Activated CD4-positive, CD25-positive, alpha-beta regulatory T cell (primary cell): ENCODE measurements around the gene TPM1.

Experiments used
- DNase-seq, 4 experiments: peaks; one replicate each; lab custom pipeline; 2025; lab: John Stamatoyannopoulos, UW

TPM1 gene

DNA sequence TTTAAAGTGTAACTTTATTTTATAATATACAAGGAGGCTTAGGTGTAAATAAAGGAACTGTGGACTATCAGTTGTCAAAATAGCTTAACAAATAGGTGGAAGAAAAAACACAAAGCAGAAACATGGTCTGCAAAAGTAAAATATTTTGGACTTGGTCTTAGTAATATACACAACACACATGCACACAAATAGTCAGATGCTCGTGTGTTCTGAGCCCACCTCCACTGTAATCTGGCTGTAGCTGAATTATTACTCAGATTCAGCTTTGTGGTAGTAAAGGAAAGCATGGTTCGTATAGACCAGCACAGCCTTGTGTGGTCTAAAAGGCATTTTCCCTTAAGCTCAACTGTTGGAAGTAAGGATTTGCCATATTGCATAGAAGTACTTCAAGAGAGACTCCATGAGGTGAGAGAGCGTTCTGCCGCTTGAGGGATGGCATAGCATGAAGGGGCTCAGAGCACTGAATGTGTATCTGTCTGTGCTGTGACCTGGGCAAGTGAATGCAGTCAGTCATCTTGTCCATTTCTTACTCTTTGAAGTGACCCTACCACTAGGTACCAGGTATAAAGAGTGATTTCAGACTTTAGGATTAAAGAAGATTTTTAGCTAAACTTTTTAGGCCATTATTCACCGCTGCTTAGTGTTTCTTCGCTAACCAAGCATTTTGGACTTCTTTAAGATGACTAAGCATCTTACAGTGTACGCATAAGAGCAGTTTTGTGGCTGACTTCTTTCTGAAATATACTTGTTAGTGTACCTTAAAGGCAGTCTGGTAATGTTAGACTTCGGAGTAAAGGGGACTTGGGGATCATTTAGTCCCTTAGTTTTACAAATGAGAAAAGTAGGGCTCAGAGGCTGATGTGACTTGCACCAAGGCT, 15.2 kb downstream of the TPM1 start:
- DNase-seq = no peak

DNA sequence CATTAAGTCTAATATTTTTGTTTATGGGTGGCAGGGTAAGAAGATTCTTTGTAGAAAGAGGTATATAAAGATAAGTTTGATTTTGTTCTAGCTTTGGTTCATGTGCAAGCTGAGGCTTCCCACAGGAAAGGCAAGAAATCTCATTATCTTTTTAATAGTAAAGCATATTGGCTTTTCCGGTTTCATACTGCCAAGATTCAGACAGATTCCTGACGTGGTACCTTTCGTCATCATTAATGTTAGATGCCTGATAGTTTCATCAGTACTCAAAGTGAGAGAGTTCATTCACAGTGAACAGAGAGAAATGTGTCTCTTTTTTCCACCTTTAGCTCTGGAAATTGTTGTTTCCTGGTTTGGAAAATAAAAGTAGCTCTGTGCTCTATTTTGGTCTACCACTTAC, 16.5 kb downstream of the TPM1 start:
- no peak for DNase-seq

DNA sequence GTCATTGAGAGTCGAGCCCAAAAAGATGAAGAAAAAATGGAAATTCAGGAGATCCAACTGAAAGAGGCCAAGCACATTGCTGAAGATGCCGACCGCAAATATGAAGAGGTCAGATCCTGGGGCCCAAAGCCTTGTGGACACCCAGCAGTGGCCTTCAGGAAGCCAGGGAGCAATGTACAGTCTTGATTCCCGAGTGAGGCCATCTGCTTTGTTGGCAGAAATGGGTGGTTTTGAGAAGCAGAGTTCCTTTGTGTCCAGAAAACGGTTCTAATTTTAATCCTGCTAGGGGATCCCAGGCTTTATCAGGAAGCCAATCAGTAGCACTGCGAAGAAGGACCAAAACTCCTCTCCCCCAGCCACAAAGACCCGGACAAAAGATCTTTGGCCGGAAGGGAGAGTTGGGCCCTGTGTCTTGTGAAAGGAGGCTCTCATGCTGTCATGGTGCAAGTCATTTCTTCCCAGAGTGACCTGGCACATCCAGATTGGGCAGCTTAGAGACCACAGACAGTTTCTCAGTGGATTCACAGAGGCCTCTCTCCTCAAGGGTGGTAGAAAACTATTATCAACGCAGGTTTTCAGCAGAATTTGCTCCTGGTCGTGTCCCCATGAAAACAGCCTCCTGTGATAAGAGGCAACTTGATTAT, 17.1 kb downstream of the TPM1 start:
- DNase-seq = no peak

DNA sequence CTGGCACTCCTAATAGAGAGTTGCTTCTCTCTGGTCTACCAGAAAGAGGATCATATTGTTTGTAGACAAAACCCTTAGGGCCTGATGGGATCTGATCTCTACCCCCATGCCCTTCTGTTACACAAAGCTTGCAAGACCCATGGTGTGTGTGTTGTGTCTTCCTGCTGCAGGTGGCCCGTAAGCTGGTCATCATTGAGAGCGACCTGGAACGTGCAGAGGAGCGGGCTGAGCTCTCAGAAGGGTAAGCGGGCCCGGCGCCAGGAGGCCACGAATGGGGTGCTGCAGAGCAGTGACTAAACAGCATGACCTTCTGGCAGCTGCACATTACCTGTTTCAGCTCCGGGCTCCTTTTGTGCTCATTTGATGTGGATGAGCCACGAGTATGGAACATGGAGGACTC, 18.2 kb downstream of the TPM1 start:
- no peak for DNase-seq

DNA sequence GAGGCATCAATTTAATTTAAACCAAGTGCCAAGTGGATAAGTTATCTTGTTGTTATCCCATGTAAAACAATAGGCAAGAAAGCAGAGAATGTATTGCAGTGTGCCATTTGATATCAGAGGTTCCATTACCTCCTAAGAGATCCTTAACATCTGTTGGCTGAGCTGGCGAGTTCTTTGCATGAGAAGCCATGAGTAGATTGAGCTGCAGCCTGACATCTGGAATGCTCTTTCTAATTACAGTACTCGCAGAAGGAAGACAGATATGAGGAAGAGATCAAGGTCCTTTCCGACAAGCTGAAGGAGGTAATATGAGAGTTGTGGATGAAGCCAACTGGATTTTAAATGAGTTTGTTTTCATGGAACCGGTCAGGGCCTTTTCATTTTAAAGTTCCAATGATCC, 19.4 kb downstream of the TPM1 start:
- no peak for DNase-seq

DNA sequence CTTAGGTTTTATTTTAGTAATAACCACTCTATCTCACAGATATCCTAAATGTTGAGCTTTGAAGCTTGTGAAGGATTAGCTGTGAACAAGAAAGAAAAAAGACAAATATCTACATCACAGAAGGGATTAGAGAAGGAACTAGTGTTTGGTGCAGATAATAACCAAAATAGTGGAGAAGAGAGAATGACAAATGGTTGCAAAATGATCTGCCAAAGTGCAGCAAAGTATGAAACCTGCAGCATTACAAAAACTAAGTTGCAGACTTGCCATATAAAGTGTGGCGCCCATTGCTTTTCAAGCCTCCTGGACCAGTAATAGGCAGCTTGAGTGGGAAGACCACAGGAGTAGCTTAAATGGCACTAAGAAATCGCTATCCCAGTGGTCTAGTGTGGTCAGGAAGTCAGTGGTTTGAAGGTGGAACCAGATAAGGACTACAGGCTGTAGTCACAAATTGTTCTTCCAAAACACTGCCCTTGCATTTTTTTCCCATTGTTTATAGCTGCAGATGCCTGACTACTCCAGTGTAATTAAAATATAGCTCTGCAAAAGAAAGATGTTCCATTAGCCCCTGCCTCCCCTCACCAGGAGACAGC, 20.7 kb downstream of the TPM1 start:
- DNase-seq = no peak

DNA sequence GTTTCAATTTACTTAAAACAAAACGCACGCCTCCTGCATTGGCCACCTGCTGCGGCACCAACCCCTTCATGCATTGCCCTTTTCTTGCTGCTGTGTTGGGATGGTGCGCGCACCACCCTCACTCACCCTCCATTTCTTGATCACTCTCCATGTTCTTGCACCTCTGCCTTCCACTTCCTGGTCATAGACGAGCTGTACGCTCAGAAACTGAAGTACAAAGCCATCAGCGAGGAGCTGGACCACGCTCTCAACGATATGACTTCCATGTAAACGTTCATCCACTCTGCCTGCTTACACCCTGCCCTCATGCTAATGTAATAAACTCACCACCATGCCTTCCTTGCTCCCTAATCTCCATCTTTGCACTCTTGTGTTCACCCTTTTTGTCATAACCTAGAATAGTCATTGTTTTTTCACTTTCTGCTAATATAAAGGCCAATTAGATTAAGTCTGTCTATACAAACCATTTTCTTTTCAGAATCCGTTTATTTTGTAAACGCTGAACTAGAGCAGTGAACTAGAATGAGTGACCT, 21.4 kb downstream of the TPM1 start:
- DNase-seq = no peak

DNA sequence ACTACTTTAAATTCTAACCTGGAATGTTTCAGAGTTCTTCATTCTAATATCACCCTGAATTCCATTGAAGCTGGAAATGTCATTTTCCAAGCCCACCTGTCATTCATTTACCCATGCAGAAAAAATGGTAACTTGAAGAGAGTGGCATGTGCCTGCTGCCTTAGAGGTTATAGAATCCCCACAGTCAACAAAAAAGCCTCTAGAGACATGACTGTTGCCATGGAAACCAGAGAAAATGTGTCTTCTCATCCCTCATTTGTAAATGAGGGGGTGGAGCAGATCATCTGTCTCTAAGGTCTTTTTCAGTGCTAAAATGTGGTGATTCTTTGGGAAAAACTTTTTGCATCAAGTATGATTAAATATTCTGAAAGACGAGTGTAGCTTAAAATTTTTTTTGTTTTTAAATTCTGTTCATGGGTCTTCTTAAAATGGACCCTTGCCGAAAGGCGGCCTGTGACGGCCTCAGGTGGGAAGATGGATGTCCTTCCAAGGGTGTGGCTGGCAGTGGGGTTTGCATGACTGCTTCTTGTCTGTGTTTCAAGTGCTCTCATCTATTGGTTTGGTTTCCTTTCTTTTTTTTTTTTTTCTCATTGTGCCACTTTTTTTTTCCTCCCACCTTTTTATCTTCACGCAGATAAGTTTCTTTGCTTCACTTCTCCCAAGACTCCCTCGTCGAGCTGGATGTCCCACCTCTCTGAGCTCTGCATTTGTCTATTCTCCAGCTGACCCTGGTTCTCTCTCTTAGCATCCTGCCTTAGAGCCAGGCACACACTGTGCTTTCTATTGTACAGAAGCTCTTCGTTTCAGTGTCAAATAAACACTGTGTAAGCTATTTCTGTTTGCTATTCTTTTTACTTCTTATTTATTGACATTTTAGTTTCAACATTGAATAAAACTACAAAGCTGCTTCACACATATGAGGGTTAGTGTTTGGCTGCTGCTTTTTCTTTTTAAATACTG, 23.0 kb downstream of the TPM1 start:
- DNase-seq = no peak

DNA sequence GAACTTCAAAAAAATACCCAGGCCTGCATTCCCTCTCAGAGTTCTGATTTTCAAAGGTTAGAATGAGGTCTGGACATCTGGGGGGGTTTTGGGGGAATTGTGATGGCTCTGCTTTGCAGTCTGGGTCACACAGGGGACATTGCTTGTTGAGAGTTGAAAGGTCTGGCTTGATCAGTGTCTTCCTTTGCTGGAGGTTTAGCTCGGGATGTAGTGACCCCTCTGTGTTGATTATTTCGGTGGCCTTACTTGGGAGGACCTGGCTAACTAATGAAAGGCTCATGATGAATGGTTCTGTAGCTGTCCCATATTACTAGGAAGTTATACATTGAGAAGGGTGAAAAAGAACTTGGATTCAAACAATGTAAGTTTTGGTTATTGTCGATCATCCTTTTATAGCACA, 23.7 kb downstream of the TPM1 start:
- no peak for DNase-seq

DNA sequence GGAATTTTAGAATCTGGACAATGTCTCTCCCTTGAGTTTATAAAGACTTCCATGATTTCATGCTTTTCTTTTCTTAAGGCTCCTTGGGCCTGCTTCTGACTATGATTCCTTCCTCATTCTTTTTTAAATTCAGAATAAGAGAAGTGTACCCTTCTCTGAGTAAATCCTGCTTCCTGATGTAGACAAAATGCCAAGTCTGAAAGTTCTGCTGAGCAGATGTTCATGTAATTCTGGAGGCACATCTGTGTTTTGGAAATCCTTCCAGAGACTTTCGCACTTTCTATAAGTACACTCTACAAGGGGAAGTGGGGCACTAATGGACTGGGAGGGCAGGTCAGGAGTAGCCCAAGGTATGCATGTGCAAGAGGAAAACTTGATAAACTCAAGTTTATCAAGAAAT, 24.8 kb downstream of the TPM1 start:
- no peak for DNase-seq

DNA sequence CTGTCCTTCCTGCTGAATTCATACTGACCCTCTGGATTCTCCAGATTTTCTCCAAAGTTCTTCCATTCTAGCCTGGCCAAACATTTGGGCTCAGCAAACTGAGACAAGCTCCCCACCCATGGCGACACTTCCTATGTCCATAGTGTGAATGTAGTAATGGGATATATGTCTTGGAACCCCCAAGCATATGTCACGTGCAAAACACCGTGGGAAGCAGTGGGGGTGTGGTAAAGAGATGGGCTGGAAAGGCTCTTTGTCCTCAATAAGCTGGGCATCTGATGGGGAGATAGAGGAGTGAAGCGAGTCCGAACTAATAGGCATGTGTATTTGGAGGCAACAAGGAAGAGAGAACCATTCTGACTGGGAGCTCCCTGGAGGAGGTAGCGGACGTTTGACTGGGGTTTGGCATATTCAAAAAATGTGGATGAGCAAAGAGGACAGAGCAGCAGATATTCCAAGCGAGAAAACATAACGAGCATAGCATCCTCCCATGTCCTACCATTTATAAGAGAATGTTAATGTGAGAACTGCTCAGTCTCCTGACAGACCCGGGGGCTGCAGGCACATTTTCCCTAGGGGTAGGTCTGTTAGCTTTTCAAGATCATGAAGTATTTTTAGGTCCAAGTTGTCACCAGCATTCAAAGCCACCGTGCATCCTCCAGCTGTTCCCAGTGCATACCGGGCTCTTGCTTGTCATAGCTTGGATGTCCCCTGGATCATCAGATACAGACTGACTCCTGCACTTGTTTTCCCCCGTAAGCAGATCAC, 25.6 kb downstream of the TPM1 start:
- no peak for DNase-seq

DNA sequence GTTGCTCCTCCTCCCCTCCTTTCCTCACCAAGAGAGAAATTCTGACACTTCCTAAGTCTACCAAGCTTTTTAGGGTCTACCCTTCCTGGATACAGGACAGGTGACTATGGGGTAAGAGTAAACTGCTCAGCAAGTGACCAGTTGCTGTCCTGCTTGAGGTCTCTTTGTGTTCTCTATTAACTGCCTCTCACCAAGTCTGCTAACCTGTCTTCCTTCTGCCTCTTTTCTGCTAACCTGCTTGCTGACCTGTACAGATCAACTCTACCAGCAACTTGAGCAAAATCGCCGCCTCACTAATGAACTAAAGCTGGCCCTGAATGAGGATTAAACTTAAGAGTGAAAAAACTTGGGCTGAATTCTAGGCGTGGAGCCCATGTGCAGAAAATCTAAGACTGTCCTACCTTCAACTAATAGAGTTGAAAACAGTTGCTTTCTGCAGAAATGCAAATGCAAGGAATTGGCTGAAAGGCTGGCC, 27.1 kb downstream of the TPM1 start:
- DNase-seq = no peak

DNA sequence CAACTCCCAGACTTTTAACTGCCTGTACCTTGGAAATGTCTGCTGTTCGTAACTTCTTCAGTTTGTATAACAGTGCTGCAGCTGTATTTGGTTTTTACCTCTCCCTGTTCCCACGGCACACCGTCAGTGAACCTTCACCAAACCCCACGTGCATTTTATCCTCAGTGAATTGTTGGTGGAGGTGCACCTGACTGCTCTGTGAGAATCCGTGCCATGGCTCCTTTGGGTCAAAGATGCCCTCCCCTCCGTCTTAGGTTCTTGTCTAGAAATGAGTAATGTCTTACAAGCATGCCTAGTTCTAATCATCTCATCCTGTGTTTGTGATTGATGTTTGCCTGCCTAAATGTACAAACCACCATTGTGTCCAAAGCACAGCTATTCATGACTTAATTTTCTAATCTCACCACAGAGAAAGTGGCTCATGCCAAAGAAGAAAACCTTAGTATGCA, 28.2 kb downstream of the TPM1 start:
- no peak for DNase-seq

DNA sequence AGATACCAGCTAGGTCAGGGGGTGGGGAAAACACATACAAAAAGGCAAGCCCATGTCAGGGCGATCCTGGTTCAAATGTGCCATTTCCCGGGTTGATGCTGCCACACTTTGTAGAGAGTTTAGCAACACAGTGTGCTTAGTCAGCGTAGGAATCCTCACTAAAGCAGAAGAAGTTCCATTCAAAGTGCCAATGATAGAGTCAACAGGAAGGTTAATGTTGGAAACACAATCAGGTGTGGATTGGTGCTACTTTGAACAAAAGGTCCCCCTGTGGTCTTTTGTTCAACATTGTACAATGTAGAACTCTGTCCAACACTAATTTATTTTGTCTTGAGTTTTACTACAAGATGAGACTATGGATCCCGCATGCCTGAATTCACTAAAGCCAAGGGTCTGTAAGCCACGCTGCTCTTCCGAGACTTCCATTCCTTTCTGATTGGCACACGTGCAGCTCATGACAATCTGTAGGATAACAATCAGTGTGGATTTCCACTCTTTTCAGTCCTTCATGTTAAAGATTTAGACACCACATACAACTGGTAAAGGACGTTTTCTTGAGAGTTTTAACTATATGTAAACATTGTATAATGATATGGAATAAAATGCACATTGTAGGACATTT, 28.9 kb downstream of the TPM1 start:
- no peak for DNase-seq

DNA sequence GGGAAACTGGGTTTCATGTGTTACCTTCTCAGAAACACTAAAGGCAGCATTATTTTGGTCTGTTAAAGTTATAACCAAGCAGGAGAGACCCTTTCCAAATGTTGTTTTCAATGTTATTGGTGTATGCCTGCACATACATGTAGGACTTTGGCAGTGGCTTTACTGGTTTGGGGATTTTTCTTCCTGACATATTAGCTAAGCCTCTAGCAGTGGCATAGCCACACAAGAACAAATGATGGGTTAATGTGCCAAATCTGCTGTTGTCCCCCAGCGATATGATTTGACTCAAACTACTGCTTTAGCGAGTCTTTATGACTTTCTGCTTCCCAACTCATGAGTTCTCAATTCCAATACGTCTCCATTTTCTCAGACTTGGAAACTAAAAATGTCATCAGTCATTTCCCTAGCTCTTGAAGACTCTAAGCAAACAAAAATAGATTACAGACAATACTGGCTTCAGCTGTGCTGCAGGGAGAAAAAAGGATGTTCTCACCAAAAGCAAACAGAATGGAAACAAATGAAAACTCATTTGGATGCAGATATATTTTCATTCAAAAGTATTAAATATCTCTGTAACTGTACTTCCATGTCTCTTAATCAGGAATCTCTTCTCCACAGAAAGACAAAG, 29.6 kb downstream of the TPM1 start:
- no peak for DNase-seq

DNA sequence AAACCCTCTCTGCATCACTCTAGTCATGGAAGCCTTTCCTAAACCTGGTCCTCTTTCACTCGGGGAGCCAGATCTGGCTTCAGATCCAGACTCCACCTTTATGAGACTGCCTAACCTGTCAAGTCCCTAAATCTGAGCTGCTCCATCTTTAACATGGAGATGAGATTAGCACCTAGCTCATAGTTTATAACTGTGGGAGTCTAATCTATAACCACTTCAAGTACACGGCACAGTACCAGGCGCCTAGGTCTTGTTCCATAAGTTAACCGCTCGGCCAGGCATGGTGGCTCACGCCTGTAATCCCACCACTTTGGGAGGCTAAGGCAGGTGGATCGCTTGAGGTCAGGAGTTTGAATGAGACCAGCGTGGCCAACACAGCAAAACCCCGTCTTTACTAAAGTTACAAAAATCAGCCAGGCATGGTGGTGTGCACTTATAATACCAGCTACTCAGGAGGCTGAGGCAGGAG, 30.3 kb downstream of the TPM1 start:
- DNase-seq = no peak

DNA sequence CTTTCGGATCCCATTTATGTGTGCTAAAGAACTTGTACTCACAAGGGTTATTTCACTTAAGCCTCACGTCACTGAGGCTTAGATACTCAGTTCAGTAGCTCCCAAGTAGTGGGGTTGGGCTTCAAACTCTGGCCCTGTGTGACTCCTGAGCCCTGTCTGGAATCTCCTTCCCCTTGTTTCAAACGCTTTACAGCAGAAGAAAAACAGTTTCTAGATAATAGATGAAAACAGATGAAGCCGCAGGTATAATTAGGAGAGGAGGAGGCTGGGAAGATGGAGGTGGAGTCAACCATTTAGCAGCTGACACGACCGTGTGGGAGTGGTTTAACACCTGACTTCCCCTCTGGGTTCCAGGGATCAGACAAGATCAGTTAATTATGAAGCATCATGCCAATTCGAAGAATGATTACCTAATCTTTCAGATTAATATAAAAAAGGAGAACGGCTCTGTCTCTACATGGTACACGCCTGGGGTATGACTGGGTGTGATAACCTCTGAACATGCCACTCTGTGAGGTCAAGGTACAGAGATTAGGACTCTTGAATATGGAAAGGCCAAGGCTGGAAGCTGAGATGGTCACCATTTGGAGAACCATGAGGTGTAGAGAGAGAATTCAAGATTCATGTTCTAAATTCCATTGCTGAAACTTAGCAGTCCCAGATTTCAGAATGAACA, 31.1 kb downstream of the TPM1 start:
- no peak for DNase-seq

DNA sequence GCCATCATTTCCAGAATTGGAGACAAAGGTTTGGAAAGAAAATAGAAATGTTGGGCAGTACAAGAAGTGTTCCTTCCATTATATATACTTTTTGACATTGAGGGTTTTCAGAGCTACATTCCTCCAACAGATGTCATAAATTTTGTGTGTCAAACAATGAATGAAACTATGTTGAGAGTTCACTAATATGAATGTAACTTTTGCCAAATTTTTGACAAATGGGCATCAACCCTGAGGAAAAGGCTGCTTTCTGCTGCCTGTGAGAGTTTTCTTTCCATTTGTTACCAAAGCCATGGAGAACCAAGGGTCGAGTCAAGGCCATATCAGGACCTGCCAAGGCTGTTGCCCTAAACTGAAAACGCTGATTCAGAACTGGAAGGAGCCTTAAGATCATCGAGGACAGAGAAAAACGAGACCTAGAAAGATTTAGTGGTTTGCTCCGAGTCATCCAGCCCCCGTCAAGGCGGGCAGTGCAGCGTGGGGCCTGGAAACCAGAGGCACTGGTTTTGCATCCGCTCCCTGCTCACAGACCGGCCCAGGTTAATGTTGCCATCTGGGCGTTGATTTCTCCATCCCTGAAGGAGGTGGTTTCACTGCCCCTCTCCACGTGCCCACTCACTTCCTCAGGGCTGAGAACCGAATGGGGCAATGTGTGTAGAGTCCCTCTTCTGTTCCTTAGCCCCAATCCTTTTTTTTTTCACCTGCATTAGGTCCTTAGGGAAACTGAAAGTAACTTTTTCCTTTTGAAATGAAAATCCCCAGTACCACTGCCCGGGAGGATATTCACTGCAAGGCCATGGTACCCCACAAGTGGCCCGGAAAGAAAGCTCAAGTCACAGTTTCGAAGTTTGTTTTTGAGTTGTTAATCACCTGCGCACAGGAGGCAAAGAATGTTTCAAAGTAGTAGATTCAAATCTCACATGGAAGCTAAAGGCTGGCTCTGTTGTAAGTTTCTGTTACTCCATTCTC, 32.8 kb downstream of the TPM1 start:
- DNase-seq = no peak
